Liver (tissue), 3 donors: ENCODE measurements around the gene GNB1.

Source experiments
- CTCF ChIP-seq: fragments of 150-350 bp; IDR thresholded peaks from 2 replicates; pipeline ENCODE4 v1.5.1; 2017; ENCODE audit warnings: improper control_type of control experiment, low read depth, low read length; ENCODE audit not compliant: missing input control
- EGR1 ChIP-seq, 2 donors: IDR thresholded peaks; 2 replicates each; pipeline ENCODE4 v1.6.1; 2016 to 2018; ENCODE audit warnings: antibody characterized with exemption in 2 of 2, low read depth in 2 of 2
- GABPA ChIP-seq, 2 donors: IDR thresholded peaks in 1 of 2; conservative IDR thresholded peaks in 1 of 2; 2 replicates each; pipeline ENCODE4 v1.6.1; 2016; ENCODE audit warnings: antibody characterized with exemption in 2 of 2, mild to moderate bottlenecking in 1 of 2, moderate library complexity in 1 of 2
- RAD21 ChIP-seq, 2 donors: IDR thresholded peaks; 2 replicates each; pipeline ENCODE4 v1.6.1; 2016; ENCODE audit warnings: antibody characterized with exemption in 2 of 2, mild to moderate bottlenecking in 2 of 2
- REST ChIP-seq: IDR thresholded peaks from 2 replicates; pipeline ENCODE4 v1.6.1; 2016; ENCODE audit warnings: antibody characterized with exemption, mild to moderate bottlenecking
- SP1 ChIP-seq: IDR thresholded peaks from 2 replicates; pipeline ENCODE4 v1.6.1; 2018; ENCODE audit warnings: antibody characterized with exemption, mild to moderate bottlenecking
- TAF1 ChIP-seq: conservative IDR thresholded peaks from 2 replicates; pipeline ENCODE4 v1.6.1; 2016; ENCODE audit warnings: antibody characterized with exemption, mild to moderate bottlenecking
- YY1 ChIP-seq: IDR thresholded peaks from 2 replicates; pipeline ENCODE4 v1.6.1; 2016; ENCODE audit warnings: antibody characterized with exemption, mild to moderate bottlenecking
- donor health status: healthy.
- donor health status: healthy.

GRCh38 chr1:1836119-1836518 is 54.8 kb downstream of the GNB1 start:
- TF ChIP-seq CTCF (no peak), TAF1 (no peak), SP1 (no peak), REST (no peak), EGR1 (IDR thresholded peaks at IDR 0.05; ENCODE audit: low read depth in 2 of 2) (no peak), GABPA (IDR thresholded peaks at IDR 0.05 in 1 of 2, conservative IDR thresholded peaks at IDR 0.05 in 1 of 2) (no peak), YY1 (no peak), RAD21 (IDR thresholded peaks at IDR 0.05) (no peak)
